H1 (cell line): ENCODE measurements around the gene UBAC1. TPM values are rescaled to one million over a fixed set of nuclear protein-coding genes. Genes with fewer than 3 reads are reported as not detected.

ENCODE experiments used
- BCL11A ChIP-seq, 2 experiments: IDR thresholded peaks; one replicate each; pipeline ENCODE4 v1.6.1; 2011; ENCODE audit warnings: low read depth in 2 of 2, low read length in 2 of 2, mild to moderate bottlenecking in 2 of 2
- CHD7 ChIP-seq: fragments of 300-600 bp; sonication (generic); IDR thresholded peaks from 2 replicates; pipeline ENCODE4 v1.7.1; 2012; ENCODE audit warnings: low read length, moderate library complexity, mild to moderate bottlenecking, inconsistent platforms; ENCODE audit not compliant: insufficient replicate concordance
- FOSL1 ChIP-seq: IDR thresholded peaks from 2 replicates; pipeline ENCODE4 v1.6.1; 2011; ENCODE audit warnings: mild to moderate bottlenecking, low read depth, low read length, moderate library complexity; ENCODE audit not compliant: insufficient read depth
- JUND ChIP-seq: IDR thresholded peaks from 2 replicates; pipeline ENCODE4 v1.6.1; 2011; ENCODE audit warnings: mild to moderate bottlenecking, improper control_type of control experiment, low read length
- KDM4A ChIP-seq: IDR thresholded peaks from one replicate; pipeline ENCODE4 v1.7.1; 2012; ENCODE audit warnings: low read depth, mild to moderate bottlenecking, moderate library complexity, low read length, inconsistent platforms; ENCODE audit not compliant: severe bottlenecking
- polyA plus RNA-seq, 7 experiments: library from polyadenylated mRNA; depleted of rRNA in 3 of 7; stranded (reverse) in 5 of 7; unstranded in 2 of 7; fragments of >200 nt in 5 of 7; fragments of 200-250 nt in 2 of 7; gene quantifications; 1 replicate in 5 of 7; 2 replicates in 1 of 7; 4 replicates in 1 of 7; pipeline versions ENCODE4 v1.2.1 to v1.2.3, GENCODE V29; 2011 to 2013; ENCODE audit warnings: missing spikeins in 2 of 7, mixed read lengths in 2 of 7
- total RNA-seq: library from RNA; stranded (reverse); fragmentation: NEBNext Ultra II Directional; extraction: Animal tissue kit (Norgen Biotek cat#: 25700); gene quantifications from 2 replicates; pipeline ENCODE4 v1.2.1, GENCODE V29; 2021

The UBAC1 gene
- total and polyA plus RNA-seq, 2 of the 8 experiments (the other 6 are each of a cell fraction or from before 2014, with no cell fraction given), result 59.3 to 85.2 TPM

GRCh38 chr9:135963938-135964337 is 2.8 kb upstream of the UBAC1 start (continued):
- TF ChIP-seq CHD7 (no peak), KDM4A (no peak), JUND (no peak), BCL11A (IDR thresholded peaks at IDR 0.05; ENCODE audit: low read depth in 2 of 2, low read length in 2 of 2) (no peak), FOSL1 (no peak)
